MM.1S (cell line): ENCODE results near the gene FCHSD2.

Source experiments
- DNase-seq: peaks from one replicate; pipeline ENCODE4 v3.0.0-alpha.2; 2015
- H2AFZ ChIP-seq: fragments of 300-600 bp; sonication (generic); 2 replicates; pipeline ENCODE4 v1.6.0; 2016; ENCODE audit warnings: antibody characterized with exemption, low read length
- H3F3A ChIP-seq: fragments of 300-600 bp; sonication (generic); 2 replicates; pipeline ENCODE4 v1.6.1; 2016; ENCODE audit warnings: mild to moderate bottlenecking, antibody characterized with exemption, low read length, moderate library complexity, mixed read lengths; ENCODE audit not compliant: insufficient read depth
- H3K27ac ChIP-seq: fragments of 300-600 bp; sonication (generic); 2 replicates; pipeline ENCODE4 v1.5.1; 2016; ENCODE audit warnings: mild to moderate bottlenecking, low read length
- H3K27me3 ChIP-seq: fragments of 300-600 bp; sonication (generic); replicated peaks from 2 replicates; pipeline ENCODE4 v1.6.0; 2016; ENCODE audit warnings: low read length; ENCODE audit not compliant: insufficient read depth
- H3K36me3 ChIP-seq: fragments of 300-600 bp; sonication (generic); replicated peaks from 2 replicates; pipeline ENCODE4 v1.6.1; 2016; ENCODE audit warnings: mild to moderate bottlenecking, low read length, mixed read lengths; ENCODE audit not compliant: insufficient read depth
- H3K4me1 ChIP-seq: fragments of 300-600 bp; sonication (generic); 2 replicates; pipeline ENCODE4 v1.6.1; 2016; ENCODE audit warnings: low read length, mixed read lengths
- H3K4me2 ChIP-seq: fragments of 300-600 bp; sonication (generic); 2 replicates; pipeline ENCODE4 v1.6.0; 2016; ENCODE audit warnings: low read depth, low read length
- H3K4me3 ChIP-seq: fragments of 300-600 bp; sonication (generic); 2 replicates; pipeline ENCODE4 v1.5.1; 2016; ENCODE audit warnings: low read length, mixed read lengths
- H3K79me2 ChIP-seq: fragments of 300-600 bp; sonication (generic); 2 replicates; pipeline ENCODE4 v1.6.1; 2016; ENCODE audit warnings: mixed run types, low read length, mixed read lengths
- H3K9ac ChIP-seq: fragments of 300-600 bp; sonication (generic); 2 replicates; pipeline ENCODE4 v1.6.1; 2016; ENCODE audit warnings: low read length, mixed read lengths
- H3K9me2 ChIP-seq: fragments of 300-600 bp; sonication (generic); replicated peaks from 2 replicates; pipeline ENCODE4 v1.6.1; 2016; ENCODE audit warnings: mild to moderate bottlenecking, low read length, mixed read lengths; ENCODE audit not compliant: insufficient read depth
- H3K9me3 ChIP-seq: fragments of 300-600 bp; sonication (generic); replicated peaks from 2 replicates; pipeline ENCODE4 v1.6.1; 2016; ENCODE audit warnings: mild to moderate bottlenecking, low read length, mixed read lengths; ENCODE audit not compliant: insufficient read depth
- H4K20me1 ChIP-seq: fragments of 300-600 bp; sonication (generic); 2 replicates; pipeline ENCODE4 v1.6.1; 2016; ENCODE audit warnings: mild to moderate bottlenecking, low read length, moderate library complexity, mixed read lengths; ENCODE audit not compliant: insufficient read depth
- EZH2 ChIP-seq: fragments of 300-600 bp; sonication (generic); optimal IDR thresholded peaks from 2 replicates; pipeline ENCODE3; 2017; ENCODE audit warnings: low read depth, mild to moderate bottlenecking, antibody characterized with exemption, low read length, mixed read lengths
- EZH2phosphoT487 ChIP-seq: fragments of 300-600 bp; sonication (generic); IDR thresholded peaks from 2 replicates; pipeline ENCODE4 v1.6.1; 2018; ENCODE audit warnings: antibody characterized with exemption, low read length
- TF ChIP-seq, protein P1 (sequence below): fragments of 300-600 bp; sonication (generic); IDR thresholded peaks from 2 replicates; pipeline ENCODE4 v1.5.1; 2016; ENCODE audit warnings: antibody characterized with exemption, low read length, mixed read lengths

The FCHSD2 gene

GRCh38 chr11:72833811-72834493 is 308.2 kb downstream of the FCHSD2 start:
- peaks cover 10% of the 10 kb centered on the region for H3F3A ChIP-seq
- no peak overlapping the region for H2AFZ ChIP-seq
- no peaks in the 10 kb centered on the region for H3K9me3 ChIP-seq
- H3K36me3 ChIP-seq: peaks cover 5% of the 10 kb centered on the region; the same call in 1 of the 2 replicates
- H3K9ac ChIP-seq: no peak overlapping the region
- DNase-seq: peak; percentile 5
- no peak overlapping the region for H3K4me2 ChIP-seq
- H4K20me1 ChIP-seq: no peaks in the 10 kb centered on the region
- peaks cover 14% of the 10 kb centered on the region for H3K4me1 ChIP-seq
- H3K79me2 ChIP-seq: peaks cover 9% of the 10 kb centered on the region; the same call in 1 of the 2 replicates
- no peak overlapping the region for H3K27ac ChIP-seq
- no peaks in the 10 kb centered on the region for H3K9me2 ChIP-seq
- H3K27me3 ChIP-seq: no peaks in the 10 kb centered on the region
- TF ChIP-seq EZH2: no peak
- no peak for TF ChIP-seq EZH2phosphoT487
- TF ChIP-seq, protein P1, sequence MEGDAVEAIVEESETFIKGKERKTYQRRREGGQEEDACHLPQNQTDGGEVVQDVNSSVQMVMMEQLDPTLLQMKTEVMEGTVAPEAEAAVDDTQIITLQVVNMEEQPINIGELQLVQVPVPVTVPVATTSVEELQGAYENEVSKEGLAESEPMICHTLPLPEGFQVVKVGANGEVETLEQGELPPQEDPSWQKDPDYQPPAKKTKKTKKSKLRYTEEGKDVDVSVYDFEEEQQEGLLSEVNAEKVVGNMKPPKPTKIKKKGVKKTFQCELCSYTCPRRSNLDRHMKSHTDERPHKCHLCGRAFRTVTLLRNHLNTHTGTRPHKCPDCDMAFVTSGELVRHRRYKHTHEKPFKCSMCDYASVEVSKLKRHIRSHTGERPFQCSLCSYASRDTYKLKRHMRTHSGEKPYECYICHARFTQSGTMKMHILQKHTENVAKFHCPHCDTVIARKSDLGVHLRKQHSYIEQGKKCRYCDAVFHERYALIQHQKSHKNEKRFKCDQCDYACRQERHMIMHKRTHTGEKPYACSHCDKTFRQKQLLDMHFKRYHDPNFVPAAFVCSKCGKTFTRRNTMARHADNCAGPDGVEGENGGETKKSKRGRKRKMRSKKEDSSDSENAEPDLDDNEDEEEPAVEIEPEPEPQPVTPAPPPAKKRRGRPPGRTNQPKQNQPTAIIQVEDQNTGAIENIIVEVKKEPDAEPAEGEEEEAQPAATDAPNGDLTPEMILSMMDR: no peak
- H3K4me3 ChIP-seq: no peak overlapping the region

DNA sequence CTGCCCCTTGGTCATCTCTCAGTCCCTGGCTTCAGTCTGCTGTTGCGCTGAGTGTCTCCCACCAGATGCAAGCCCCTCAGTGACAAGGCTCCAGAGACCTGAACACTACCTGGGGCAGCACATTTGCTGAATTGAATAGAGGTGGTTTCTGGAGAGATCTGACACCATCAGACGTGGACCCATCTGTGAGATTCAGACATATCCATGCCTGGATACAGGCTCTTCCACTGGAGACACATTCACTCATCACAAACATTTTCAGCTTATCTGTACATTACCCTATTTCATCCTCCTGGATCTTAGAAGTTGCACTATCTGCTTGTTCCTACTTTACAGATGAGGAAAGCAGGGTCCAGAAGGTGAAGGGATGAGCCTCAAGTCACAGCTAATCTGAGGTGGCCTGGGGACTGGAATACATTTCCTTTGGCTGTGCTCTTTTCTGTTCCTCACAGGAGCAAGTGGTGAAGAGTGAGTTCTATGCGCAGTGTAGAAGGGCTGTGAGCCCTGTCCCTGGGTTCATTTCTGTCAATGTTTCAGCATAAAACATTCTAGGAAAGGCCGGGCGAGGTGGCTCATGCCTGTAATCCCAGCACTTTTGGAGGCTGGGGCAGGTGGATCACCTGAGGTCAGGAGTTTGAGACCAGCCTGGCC is 308.9 kb downstream of the FCHSD2 start:
- DNase-seq: no peak
- Histone ChIP-seq H3K9me2 (no peaks in the 10 kb centered on the region), H2AFZ (no peak overlapping the region), H3K4me2 (no peak overlapping the region), H3K9me3 (no peaks in the 10 kb centered on the region), H3K27ac (no peak overlapping the region), H3K36me3 (peaks cover 5% of the 10 kb centered on the region; the same call in 1 of the 2 replicates), H3F3A (peaks cover 18% of the 10 kb centered on the region), H4K20me1 (no peaks in the 10 kb centered on the region), H3K4me1 (peaks cover 22% of the 10 kb centered on the region), H3K79me2 (peaks cover 9% of the 10 kb centered on the region; the same call in 1 of the 2 replicates), H3K4me3 (no peak overlapping the region), H3K9ac (no peak overlapping the region), H3K27me3 (no peaks in the 10 kb centered on the region)
- TF ChIP-seq EZH2phosphoT487: no peak
- TF ChIP-seq, protein P1: no peak
- no peak for TF ChIP-seq EZH2

- H3K36me3 ChIP-seq: peaks cover 5% of the 10 kb centered on the region; the same call in 1 of the 2 replicates
Observed at GRCh38 chr11:72832301-72833082, 309.6 kb downstream of the FCHSD2 start.

More at GRCh38 chr11:72832301-72833082, 309.6 kb downstream of the FCHSD2 start:
- Histone ChIP-seq H3K27ac (no peak overlapping the region), H4K20me1 (no peaks in the 10 kb centered on the region), H3K9me2 (no peaks in the 10 kb centered on the region), H3K27me3 (no peaks in the 10 kb centered on the region), H2AFZ (no peak overlapping the region), H3K9me3 (no peaks in the 10 kb centered on the region), H3K9ac (no peak overlapping the region), H3K4me3 (no peak overlapping the region), H3K79me2 (peaks cover 9% of the 10 kb centered on the region; the same call in 1 of the 2 replicates), H3K4me1 (peaks cover 27% of the 10 kb centered on the region), H3K4me2 (no peak overlapping the region), H3F3A (peaks cover 23% of the 10 kb centered on the region)
- no peak for DNase-seq
- TF ChIP-seq EZH2phosphoT487: no peak
- TF ChIP-seq EZH2: no peak
- TF ChIP-seq, protein P1: no peak
